Limb (tissue), 2 donors: ENCODE measurements around the gene MGST3.
"Not testable (repeated sequence)": the region's sequence is repeated elsewhere in the genome, so short reads cannot be mapped to it uniquely, and the experiment has no call there.

ENCODE experiments used
- DNase-seq, 2 donors: peaks; one replicate each; pipeline ENCODE4 v3.0.0-alpha.2; 2016; ENCODE audit errors: extremely low spot score in 2 of 2

Gene MGST3

DNA sequence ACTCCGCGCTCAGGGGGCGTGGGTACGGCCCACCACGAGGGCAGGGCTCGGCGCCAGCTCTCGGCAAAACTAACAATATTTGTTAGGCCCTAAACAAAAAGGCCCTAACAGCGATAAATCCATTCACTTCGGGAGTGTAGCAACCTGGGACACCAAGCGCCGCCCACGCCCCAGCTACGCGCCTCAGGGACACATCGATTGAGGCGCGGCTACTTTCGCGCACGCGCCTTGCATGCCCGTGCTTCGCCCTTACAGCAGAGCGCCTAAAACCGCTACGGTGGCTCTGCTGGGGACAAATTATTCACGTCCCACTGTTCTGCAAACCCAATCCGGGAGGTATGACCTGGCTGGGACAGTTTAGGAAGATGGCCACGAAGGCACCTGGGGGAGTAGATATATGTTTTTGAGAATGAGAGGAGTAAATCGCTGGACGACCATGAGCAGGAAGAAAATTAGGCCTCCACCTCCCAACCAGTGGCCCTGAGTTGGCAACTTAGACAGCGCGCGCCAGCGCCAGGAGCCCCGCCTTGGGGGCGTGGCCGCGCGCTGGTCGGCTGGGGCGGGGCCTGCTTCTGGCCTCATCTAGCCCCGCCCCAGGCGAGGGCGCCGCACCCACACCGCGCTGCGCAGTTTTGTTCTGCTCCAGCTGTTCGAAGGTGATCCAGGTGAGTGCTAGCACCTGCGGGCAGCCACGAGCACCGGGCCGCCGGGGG, at the start of gene MGST3:
Gene MGST3 (plus strand): TSS at position 606 of the 713 bp plus-strand sequence. CDS start 18,614 bp downstream, outside the sequence.
- peak; percentile 96 to 97 for DNase-seq

DNA sequence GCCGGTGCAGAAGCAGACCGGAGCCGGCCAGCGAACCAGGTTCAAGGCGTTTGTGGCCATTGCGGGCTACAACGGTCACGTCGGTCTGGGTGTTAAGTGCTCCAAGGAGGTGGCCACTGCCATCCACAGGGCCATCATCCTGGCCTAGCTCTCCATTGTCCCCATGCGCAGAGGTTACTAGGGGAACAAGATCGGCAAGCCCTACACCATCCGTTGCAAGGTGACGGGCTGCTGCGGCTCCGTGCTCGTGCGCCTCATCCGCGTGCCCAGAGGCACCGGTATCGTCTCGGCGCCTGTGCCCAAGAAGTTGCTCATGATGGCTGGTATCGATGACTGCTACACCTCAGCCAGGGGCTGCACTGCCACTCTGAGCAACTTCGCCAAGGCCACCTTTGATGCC, 49.1 kb upstream of the MGST3 start:
- no peak for DNase-seq

DNA sequence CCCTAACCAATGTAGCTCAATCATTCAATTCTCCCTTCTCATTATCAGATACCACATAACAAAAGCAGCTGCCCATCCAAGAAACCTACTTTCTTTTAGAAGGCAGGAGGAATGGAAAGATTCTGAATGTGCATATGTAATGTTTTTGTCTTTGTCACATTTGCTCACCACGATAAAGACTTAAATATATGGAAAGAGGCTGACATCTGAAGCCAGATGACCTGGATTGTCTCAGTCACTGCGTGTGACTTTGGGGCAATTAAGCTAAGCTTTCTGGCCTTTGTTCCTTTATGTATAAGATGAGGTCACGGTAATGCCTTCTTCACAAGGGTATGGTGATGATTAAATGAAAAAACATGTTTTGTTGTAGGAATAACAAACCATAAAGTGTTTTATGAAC, 44.6 kb upstream of the MGST3 start:
- DNase-seq, result no peak

DNA sequence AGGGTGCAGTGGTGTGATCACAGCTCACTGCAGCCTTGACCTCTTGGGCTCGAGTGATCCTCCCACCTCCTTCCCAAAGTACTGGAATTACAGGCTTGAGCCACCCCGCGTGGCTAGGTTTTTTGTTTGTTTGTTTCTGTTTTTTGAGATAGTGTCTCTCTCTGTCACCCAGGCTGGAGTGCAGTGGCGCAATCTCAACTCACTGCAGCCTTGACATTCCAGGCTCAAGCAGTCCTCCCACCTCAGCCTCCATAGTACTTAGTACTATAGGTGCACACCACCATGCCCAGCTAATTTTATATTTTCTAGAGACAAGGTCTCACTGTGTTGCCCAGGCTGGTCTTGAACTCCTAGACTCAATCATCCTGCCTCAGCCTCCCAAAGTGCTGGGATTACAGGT, 39.6 kb upstream of the MGST3 start:
- not testable (repeated sequence) for DNase-seq

DNA sequence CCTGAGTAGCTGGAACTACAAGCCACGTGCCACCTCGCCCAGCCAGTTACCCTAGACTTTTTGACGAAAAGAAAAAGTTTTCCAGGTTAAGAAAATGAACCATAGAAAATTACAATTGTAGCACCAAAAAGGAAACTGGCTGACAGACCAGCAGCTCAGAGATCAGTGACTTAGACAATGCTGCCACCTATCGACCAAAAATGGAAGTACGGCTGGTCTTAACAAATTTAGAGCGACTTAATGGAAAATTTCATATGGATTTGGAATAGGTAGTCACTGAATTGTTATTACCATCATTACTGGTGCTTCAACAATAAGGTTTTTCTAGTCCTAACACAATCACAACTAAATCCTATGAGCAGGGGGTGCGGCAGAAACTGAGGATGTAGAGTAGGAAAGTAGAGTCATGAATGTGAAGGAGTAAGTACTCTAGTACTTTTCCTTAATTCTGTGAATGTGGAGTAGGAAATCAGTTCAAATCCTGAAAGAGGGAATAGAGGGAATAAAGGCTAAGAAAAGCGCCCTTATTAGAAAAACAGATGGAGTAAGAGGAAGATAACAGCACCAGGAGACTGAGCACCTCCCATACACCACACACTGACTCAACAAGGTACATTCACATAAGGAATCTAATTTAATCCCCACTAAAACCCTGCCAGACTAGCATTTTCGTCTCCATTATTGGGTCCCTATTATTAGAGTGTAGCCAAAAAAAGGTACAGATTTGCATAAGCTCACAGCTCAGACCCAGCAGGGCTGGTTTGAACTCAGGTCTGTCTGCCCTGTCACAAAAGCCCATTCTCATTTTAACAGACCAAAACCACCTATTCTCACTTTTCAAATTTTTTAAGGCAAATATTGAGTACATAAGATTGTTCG, 37.9 kb upstream of the MGST3 start:
- peak; percentile 78 to 87 for DNase-seq

DNA sequence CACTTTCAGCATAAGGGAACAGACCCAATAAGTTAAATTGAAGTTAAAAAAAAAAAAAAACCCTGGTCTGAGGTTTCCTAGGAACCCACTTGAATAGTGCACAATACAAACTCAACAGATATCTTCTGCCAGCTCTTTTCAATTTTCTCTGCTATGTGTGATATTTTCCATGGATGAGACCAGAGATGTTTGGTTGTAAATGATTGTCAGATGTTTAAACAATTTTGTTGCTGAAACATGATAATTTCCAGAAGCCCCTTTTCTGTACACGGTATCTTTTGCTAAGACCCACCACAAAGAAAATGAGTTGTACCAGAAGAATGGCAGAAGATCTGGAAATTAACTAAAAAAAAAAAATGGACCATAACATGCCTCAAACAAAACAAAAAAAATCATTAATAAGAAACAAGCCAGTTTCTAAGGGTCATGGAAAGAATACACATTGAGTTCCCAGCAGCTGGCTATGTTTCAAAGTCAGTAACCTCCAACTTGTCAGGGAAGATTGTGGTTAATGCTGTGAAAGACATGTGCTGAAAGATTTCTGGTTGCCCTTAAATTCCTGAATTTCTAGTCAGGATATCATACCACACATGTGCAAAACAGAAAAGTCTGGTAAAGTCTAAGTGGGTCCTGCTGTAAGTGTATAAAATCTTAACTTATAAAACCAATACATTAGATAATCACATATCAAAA, 35.6 kb upstream of the MGST3 start:
- peak in 1 of 2 donors; percentile 58 for DNase-seq

DNA sequence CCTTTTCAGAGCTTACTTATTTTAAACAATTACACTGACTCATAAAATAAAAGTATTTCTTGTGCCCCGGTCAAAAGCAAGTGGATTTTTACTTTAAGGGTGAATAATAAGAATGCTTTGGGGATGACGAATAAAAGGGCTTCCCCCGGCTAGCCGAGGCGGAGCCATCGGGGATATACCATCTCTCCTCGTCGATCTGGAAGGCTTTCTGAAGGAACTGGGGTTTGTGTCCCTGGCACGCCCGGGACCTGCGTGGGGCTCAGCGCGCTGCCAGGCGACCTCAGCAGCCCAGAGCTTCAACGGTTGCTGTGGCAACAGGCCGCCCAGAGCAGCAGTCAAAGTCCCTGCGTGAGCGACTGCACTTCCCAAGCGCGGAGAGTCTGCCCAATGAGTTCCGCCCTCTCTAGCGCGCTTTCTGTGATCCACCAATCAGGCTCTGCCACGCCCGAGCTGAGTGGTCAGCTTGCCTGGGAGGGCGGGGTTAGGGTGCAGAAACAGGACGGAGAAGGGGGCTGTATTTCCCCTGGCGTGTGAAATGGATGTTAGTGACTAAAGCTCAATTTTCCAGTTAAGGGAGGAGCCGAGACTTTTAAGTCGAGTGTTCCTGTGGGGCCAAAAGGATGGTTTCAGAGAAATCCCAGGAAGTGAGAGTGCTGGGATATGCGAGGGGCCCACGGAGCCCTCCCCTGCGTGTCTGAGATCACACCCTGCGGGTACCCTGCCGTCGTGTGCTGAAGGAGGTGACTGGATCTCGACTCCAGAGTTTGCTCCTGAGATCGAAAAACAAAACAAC, 33.0 kb upstream of the MGST3 start:
- DNase-seq, result peak; percentile 95

DNA sequence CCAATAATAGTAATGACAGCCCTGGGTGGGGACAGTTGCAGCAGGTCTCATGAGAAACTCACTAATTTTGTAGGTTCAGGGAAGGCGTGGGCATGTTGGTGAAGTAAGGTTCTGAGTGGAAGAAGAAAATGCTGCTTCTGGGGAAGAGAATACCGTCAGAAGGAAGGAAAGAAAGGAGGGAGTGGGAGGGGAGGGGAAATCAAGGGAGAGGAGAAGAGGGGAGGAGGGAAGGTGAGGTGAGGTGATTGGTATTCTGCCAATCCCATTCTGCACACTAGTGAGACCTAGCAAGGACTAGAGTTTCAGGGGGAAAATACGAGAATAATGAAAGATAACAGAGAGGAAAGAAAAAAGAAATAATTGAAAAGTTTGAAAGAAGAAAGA, 32.4 kb upstream of the MGST3 start:
- peak in 1 of 2 donors; percentile 12 for DNase-seq

DNA sequence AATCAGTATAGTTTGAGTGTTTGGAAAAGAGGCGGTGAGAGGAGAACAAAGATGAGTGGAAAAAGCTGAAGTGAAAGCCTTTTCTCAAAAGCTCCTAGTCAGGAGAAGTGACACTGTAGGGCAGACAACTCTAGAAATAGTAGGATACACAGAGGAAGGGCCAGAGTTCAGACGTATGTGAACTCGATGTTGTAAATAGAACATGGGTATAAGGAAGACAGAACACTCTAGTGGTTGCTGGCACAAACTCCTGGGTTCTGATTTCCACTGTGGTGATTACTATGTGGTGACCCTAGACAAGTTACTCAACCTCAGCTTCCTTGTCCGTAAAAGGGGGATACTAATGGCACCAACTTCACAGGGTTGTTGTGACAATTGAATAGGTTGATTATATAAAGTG, 30.2 kb upstream of the MGST3 start:
- no peak for DNase-seq

DNA sequence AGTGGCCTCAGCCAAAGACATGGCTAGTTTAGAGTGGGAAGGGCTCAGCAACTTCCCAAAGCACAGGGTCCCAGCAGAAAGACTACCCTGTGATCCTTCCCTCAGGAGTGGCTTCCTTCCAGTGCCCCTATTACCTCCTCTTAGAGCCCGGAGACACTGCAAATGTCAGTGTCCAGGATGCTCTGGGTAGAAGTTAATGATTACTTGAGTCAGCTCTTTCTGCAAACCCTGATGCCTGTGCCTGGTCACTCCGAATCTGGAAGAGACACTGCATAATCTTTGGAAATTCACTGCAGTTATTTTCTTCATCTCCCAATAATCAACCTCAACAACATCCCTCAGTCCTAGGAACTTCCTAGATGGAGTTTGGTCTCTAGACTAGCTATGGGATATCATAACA, 27.2 kb upstream of the MGST3 start:
- DNase-seq, result no peak

DNA sequence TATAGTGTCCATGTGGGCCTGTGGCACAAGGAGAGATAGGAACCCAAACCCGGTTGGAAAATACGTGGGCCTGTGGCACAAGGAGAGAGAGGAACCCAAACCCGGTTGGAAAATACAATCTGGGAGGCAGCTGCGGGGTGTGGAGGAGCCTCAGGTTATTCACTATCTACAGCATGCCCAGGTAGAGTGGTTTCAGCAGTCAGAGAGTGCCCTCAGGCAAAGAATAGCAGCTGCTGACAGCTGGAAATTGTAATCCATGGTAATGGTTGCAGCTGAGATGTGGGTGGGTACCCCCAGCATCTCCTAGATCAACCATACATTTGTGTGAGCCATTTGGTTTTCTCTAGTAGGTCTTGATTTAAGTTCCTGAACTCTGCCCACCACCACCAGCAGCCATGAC, 25.8 kb upstream of the MGST3 start:
- no peak for DNase-seq

DNA sequence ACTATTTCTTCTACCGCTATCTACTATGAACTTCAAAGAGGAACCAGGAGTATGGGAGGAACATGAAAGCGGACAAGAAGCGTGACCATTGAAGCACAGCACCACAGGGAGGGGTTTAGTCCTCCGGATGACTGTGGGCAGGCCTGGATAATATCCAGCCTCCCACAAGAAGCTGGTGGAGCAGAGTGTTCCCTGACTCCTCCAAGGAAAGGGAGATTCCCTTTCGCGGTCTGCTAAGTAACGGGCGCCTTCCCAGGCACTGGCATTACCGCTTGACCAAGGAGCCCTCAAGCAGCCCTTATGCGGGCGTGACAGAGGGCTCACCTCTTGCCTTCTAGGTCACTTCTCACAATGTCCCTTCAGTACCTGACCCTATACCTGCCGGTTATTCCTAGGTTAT, 24.4 kb upstream of the MGST3 start:
- not testable (repeated sequence) for DNase-seq

DNA sequence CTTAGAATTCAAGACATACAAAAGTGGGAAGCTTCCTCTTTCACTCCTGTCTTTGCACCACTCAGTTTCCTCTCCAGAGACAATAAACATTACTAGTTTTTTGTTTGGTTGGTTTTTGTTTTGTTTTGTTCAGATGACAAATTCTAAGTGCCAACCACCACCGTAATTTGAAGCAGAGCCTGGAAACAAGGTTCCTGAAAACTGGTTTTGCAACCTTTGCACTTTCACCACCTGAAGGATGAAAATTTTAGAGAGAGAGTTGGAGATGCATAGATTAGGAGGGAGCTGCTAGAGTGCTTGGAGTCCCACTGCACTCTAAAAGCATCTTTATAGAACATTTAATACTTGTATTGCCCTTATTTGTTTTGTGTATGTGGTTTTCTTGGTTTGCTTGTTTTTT, 20.2 kb upstream of the MGST3 start:
- DNase-seq, result no peak

DNA sequence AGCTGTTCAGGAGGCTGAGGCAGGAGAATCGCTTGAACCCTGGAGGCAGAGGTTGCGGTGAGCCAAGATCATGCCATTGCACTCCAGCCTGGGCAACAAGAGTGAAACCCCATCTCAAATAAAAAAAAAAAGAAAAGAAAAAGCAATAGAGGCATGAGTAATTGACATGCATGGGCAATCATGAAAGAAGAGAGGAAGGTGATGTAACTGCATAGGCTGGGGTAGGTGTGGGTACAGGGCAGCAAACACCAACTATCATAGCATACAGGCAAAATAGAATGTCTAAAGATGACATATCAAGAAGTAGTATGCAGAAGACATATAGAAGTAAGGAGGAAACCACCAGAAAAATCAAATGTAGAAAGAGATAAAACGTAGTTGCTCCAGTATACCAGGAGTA, 19.0 kb upstream of the MGST3 start:
- no peak for DNase-seq

DNA sequence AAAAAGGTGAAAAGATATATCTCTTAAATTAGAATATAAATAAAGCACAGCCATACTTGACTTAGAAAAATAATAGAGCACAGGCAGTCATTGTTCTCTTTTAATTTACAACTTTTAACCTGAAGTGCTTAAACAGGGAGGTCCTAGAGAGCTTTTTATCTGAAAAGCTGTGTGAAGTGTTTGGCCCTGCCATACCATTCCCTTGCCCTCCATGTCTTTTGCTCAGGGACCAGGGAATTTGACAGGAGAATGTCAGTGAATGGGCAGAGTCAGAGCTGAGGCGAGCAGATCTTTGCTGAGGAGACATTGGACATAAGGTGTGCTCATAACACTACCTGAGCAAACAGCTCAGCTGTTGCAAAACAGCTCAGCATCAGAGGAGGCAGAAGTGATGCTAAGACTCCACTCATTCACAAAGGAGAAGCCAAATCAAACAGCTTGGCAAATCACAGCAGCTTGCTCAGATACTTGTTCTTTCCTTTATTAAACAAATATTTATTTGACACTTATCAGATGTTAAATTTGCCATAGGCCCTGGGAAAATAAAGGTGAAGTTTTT, 14.9 kb upstream of the MGST3 start:
- no peak for DNase-seq

DNA sequence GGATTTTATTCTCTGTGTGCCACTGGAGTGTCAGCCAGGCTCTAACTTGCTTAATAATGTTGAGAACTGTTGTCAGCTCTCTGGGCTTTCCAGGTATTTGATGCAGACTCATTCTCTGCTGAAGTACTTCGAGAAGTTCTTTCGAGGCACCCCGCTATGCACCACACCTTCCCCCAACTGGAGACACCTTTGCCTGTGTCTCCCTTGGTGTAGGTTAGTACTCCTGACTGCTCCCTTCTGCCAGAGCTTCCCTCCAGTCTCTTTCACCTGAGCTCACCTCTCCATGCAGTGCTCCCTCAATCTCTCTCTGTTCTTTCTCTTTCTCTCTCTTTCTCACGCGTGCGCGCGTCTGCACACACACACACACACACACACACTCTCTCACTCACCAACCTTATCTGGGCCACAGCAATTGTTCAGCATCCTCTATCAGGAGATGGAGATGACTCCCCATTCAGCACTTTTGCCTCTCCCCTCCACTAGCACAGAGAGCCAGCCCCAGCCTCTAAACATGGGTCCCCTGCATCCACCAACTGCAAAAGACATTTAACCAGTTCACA, 14.0 kb upstream of the MGST3 start:
- DNase-seq, result no peak

DNA sequence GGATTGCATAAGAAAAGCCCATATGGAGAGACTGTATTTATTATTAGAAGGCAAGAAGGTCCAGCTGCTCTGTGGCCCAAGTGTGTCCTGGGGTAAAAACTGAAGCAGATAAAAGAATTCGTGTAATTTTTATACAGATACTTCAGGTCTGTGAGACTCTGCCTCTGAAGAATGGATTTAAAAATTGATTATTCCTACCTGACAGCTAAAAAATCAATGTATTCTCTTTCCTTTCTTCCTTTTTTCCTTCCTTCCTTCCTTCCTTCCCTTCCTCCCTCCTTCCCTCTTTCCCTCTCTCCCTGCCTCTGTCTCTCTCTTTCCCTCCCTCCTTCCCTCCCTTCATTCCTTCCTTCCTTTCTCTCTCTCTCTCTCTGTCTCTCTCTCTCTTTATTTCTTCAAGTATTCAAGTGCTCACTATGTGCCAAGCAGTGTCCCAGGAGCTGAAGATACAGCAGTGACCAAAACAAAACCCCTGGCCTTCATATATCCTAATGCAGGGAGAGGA, 11.3 kb upstream of the MGST3 start:
- DNase-seq, result no peak

DNA sequence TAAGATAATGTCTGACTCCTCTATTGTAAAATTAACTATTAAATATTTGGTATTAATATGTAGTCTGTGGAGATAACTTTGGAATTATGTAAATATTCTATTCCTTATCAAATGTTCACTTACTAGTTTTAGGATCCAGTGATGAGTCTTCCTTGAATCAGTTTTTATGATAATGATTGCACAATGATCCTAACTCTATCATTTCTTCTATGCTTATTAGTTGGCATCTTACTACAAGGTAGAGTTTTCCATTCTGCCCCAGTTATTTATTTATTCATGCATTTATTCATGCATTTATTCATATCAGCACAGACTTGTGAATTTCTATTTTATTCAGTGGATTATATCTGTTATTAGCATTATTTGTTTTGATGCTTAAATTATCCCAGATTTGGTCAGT, 7.4 kb upstream of the MGST3 start:
- no peak for DNase-seq

DNA sequence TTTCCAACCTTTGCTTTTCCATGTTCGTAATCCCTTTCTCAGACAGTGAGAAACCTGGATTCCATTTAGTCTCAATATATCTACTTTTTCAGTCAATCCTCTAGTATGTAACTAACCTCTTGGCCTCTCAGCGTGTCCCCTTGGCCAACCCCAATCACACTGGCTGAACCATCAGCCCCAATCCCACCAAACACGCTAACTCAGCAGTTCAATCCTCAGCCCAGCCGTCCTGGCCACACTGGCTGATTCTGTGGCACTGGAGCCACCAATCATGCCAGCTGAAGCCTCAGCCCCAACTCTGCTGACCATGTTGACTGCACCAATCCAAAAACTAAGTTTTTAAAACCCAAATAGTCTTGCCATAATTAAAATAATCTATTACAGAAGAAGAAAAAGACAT, 6.6 kb upstream of the MGST3 start:
- no peak for DNase-seq

DNA sequence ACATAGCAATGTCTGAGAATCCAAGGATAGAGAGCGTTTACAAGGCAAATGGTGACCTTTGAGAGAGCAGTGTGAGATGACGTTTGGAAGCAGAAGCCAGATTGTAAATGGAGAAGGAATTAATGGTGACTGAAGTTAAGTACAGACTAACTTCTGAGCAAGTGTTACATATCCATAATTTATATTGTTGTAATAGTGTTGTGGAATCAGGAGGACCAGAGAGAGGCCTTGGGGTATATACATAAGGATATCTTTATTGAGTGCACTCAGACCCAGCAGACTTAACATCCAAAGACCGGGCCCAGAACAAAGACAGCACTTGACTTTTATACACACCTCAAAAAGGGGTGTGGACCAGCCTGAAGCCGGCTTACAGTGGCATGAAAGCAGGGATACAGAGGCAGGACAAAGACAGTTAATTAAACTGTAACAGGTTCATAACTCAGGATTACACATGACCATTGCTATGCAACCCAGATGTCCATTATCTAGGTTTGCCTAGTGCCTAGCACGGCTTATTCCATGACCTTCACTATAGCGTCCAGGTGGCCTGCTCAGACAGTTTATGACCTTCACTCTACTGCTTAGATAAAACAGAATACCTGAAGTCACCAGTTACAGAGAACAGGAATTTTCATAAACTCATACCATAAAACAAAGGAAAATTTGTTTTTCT, 2.7 kb upstream of the MGST3 start:
- no peak for DNase-seq
